GM13976 (cell line): ENCODE results near the gene TEX48.
A peak's percentile ranks its signal among the peaks of the same experiment; 100 is the strongest.

Experiments used
- DNase-seq: peaks from one replicate; pipeline ENCODE4 v3.0.0; 2012; ENCODE audit warnings: low spot score
- CTCF ChIP-seq: IDR thresholded peaks from 2 replicates; pipeline ENCODE4 v1.5.1; 2012; ENCODE audit warnings: borderline replicate concordance, mild to moderate bottlenecking; ENCODE audit not compliant: insufficient read depth; ENCODE audit errors: extremely low read depth, missing control alignments, control extremely low read depth
- in situ Hi-C: fragments of 300-500 bp; cut with MboI; formaldehyde crosslinking; loops from one replicate; pipeline ENCODE4 v1.12.0; 2022; ENCODE audit warnings: low sequenced_read_pairs, mixed read lengths, inconsistent platforms; ENCODE audit not compliant: unreplicated experiment

TEX48 gene

GRCh38 chr9:114653556-114654159 lies 28.3 kb downstream of the TEX48 start:
- in situ Hi-C loops = loop anchor here (10.0 kb wide), 1 partner anchor 239 kb away; no protein-coding TSS in a partner anchor
- peak; percentile 88 for TF ChIP-seq CTCF
- peak; percentile 82 for DNase-seq

DNA sequence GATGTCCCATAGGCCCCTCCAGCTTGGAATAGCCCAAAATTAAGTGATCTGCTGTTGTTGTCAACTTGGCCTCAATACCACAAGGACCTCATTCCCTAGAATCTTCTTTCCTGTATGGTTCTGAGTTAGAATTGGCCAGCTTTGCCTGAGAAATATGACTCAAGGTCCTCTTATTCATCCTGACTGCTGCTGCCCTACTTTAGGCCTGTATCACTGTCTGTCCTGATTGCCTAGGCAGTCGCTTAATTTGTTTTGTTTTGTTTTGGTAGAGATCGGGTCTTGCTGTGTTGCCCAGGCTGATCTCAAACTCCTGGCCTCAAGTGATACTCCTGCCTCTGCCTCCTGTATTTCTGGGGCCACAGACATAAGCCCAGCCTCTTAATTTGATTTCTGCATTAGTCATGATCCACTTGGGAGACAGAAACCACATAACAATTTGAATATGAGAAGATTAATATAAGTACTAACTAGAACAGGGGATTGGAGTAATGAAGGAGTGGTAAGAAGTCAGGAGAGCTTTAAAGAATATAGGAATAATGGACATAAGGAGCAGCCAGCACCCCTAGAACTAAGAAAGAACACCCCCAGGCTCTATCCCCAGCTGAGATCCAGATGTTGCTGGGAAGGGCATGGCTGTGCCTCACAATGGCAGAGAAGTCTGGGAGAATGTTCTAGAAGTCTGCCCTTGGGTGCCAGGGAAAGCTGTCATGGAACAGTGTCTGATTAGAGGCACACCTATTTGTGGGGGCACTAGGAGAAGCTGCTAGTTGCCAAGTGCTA lies 29.0 kb downstream of the TEX48 start:
- no peak for DNase-seq
- no peak for TF ChIP-seq CTCF
- in situ Hi-C loops = loop anchor here (10.0 kb wide), 1 partner anchor 238 kb away; no protein-coding TSS in a partner anchor

- in situ Hi-C loops = no loop called here
- DNase-seq = no peak
- TF ChIP-seq CTCF = no peak
Observed at GRCh38 chr9:114643896-114644295, 38.1 kb downstream of the TEX48 start.

DNA sequence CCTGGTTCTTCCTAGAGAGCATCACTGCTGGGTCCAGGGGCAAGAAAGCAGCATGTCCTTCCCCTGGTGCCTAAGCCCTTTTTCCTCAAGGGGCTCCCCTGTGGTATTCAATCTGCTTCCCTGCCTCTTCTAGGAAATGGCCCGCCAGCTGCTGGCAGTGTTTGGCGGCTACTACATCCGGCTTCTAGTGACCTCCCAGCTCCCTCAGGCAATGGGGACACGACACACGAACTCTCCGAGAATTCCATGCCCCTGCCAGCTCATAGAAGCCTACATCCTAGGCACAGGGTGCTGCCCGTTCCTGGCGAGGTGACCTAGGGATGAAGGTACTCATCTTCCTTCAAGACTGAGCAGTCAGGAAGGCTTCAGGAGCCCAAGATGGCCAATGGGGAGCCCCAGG lies 39.0 kb downstream of the TEX48 start:
- DNase-seq = no peak
- in situ Hi-C loops = no loop called here
- TF ChIP-seq CTCF = no peak

- TF ChIP-seq CTCF = no peak
- in situ Hi-C loops = no loop called here
- no peak for DNase-seq
Observed at GRCh38 chr9:114641967-114642366, 40.0 kb downstream of the TEX48 start.

DNA sequence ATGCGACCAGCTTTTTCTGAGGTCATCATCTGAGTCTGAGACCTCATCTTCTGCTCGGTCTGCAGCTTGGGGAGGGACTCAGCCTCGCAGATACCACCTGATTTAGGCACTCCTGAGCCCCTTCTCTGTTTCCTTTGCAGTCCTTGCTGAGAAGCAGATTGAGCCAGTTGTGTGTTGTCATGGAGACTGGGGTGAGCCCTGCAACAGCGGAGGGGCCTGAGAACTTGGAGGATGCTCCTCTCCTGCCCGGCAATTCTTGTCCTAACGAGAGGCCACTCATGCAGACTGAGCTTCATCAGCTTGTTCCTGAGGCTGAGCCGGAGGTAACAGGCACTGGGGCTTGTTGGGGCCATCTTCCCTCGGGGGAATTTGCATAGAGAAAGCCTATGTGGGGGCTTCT lies 43.6 kb downstream of the TEX48 start:
- in situ Hi-C loops = no loop called here
- TF ChIP-seq CTCF = no peak

More for the DNA sequence above, 43.6 kb downstream of the TEX48 start:
- no peak for DNase-seq
